Right lobe of liver (tissue), 6 donors: ENCODE measurements around the gene RAB11FIP4. TPM values are rescaled to one million over a fixed set of nuclear protein-coding genes. Genes with fewer than 3 reads are reported as not detected.
A peak's percentile ranks its signal among the peaks of the same experiment; 100 is the strongest.

Experiments used
- ATAC-seq, 4 donors: fragments of 200-7000 bp; cut with Tn5 transposase; one replicate each; pipeline ENCODE4 v1.9.1; 2020; ENCODE audit warnings: mild to moderate bottlenecking in 4 of 4, moderate library complexity in 4 of 4
- DNase-seq, 3 donors: peaks; one replicate each; pipeline ENCODE4 v3.0.0-alpha.2; 2020
- H3K27ac ChIP-seq, 3 donors: fragments of 200-600 bp; one replicate each; pipeline ENCODE4 v1.8.0; 2022
- H3K27me3 ChIP-seq, 2 donors: fragments of 200-600 bp; one replicate each; pipeline ENCODE4 v1.8.0; 2022
- H3K36me3 ChIP-seq, 4 donors: fragments of 200-600 bp; sonication (generic) in 1 of 4; one replicate each; pipeline versions ENCODE4 v1.5.1 to v1.8.0; 2017 to 2022; ENCODE audit warnings: control low read depth in 1 of 4
- H3K4me1 ChIP-seq, 4 donors: fragments of 200-600 bp; sonication (generic) in 1 of 4; one replicate each; pipeline versions ENCODE4 v1.5.1 to v1.8.0; 2017 to 2022; ENCODE audit warnings: control low read depth in 1 of 4
- H3K4me3 ChIP-seq, 3 donors: fragments of 200-600 bp; one replicate each; pipeline ENCODE4 v1.8.0; 2022
- H3K9me3 ChIP-seq, 4 donors: fragments of 200-600 bp; sonication (generic) in 1 of 4; one replicate each; pipeline versions ENCODE4 v1.5.1 to v1.8.0; 2017 to 2022; ENCODE audit warnings: control low read depth in 1 of 4
- POLR2A ChIP-seq: fragments of 450-650 bp; IDR thresholded peaks from one replicate; pipeline ENCODE4 v1.6.1; 2017; ENCODE audit warnings: antibody characterized with exemption, mild to moderate bottlenecking
- WGBS: methylation state at CpG from one replicate; pipeline ENCODE4 v1.1.6; 2018; ENCODE audit warnings: low coverage, low lambda C conversion rate; ENCODE audit not compliant: insufficient coverage; ENCODE audit errors: missing lambda C conversion rate; 5-methylcytosine and 5-hydroxymethylcytosine counted together
- intact Hi-C, 2 donors: fragments of 100-400 bp; cut with DNase I; formaldehyde crosslinking; loops; one replicate each; pipeline versions ENCODE4 v1.11.2 to v1.14.1; 2022
- total RNA-seq, 6 experiments: library from RNA; depleted of rRNA in 2 of 6; stranded (reverse); fragments of >200 nt in 2 of 6; fragmentation: NEBNext Ultra II Directional in 3 of 6; extraction: Animal tissue kit (Norgen Biotek cat#: 25700) in 3 of 6; gene quantifications; one replicate each; pipeline versions ENCODE4 v1.1.0 to v1.2.4, GENCODE V29; 2016 to 2023
- TF ChIP-seq, protein P1 (sequence below), 4 donors: fragments of 200-600 bp in 3 of 4; fragments of 450-650 bp in 1 of 4; IDR thresholded peaks; one replicate each; pipeline versions ENCODE4 v1.5.1 to v1.8.0; 2016 to 2022; ENCODE audit warnings: antibody characterized with exemption in 4 of 4, mild to moderate bottlenecking in 2 of 4
- donor health status: DM: no; HTN: yes; CAD: no.
- donor health status: DM: no; HTN: no; CAD: no.
- donor health status: DM: no; HTN: no; CAD: no.
- donor health status: DM: no; HTN: yes; CAD: no.
- donor health status: DM: no; HTN: yes; CAD: no.

The RAB11FIP4 gene
- total RNA-seq, 6 experiments from 2014 or later = 3.5 to 6.6 (median 4.6) TPM

DNA sequence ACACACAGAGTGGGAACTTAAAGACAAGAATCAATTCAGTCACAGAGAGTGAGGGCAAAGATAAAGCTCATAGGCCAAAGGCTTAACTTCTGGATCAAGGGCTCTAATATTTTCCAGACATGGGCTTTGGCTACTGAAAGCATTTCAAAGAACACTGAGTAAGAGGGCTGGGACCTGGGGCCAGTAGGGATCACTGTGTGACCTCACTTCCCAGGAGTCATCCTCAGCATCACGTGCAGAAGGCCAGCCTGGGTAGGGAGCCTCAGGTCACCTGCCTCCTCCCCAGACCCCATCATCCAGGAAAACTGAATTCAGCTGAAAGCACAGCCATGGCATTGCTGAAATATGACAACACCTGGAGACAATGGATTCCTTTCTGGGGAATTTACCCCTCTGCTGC lies 163.5 kb downstream of the RAB11FIP4 start:
- intact Hi-C loops = loop anchor here (5.0 to 10.0 kb wide), 2 partner anchors 280 to 287 kb away; no protein-coding TSS in a partner anchor
- TF ChIP-seq, protein P1, sequence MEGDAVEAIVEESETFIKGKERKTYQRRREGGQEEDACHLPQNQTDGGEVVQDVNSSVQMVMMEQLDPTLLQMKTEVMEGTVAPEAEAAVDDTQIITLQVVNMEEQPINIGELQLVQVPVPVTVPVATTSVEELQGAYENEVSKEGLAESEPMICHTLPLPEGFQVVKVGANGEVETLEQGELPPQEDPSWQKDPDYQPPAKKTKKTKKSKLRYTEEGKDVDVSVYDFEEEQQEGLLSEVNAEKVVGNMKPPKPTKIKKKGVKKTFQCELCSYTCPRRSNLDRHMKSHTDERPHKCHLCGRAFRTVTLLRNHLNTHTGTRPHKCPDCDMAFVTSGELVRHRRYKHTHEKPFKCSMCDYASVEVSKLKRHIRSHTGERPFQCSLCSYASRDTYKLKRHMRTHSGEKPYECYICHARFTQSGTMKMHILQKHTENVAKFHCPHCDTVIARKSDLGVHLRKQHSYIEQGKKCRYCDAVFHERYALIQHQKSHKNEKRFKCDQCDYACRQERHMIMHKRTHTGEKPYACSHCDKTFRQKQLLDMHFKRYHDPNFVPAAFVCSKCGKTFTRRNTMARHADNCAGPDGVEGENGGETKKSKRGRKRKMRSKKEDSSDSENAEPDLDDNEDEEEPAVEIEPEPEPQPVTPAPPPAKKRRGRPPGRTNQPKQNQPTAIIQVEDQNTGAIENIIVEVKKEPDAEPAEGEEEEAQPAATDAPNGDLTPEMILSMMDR (IDR thresholded peaks at IDR 0.05) = no peak
- no peak for TF ChIP-seq POLR2A
- no peak for ATAC-seq
- Histone ChIP-seq H3K27ac (no peak overlapping the region), H3K4me1 (peaks cover 0 to 6% (median 2%) of the 10 kb centered on the region in 4 donors), H3K27me3 (no peaks in the 10 kb centered on the region), H3K9me3 (no peaks in the 10 kb centered on the region), H3K36me3 (no peaks in the 10 kb centered on the region), H3K4me3 (no peak overlapping the region)
- DNase-seq = no peak
- WGBS = no CpG with 5 or more reads among the region's 1 CpG

DNA sequence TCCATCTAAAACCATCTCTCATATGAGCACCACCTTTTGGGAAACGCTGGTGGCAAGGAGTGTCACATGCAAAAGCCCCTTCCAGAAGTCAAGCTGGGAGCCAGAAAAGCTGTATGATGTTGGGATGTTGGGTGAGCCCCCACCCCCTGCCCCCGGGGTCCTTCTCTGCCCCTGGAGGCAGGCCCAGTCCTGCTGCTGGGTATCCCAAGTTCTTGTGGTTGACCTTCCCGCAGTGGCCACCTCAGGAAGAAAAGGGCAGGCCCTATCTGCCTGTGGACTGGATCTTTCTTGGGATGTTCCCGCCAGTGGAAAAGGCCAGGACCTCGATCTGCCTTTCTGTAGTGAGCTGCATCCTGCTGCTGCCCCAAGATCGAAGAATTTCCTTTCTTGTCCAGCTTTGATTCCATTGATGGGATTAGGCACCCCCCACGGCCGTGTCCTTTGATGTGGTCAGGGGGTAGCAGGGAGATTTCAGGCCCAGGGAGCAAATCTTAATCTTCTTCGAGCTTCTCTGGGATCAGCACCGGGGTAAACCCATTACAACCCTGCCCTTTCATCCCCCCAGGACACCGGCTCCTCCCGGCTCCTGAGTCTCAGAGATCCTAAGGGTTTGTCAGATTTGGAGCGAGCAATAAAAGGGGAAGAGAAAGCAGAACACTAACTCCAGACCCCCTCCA lies 165.6 kb downstream of the RAB11FIP4 start:
- intact Hi-C loops = loop anchor here (5.0 to 10.0 kb wide), 2 partner anchors 278 to 285 kb away; no protein-coding TSS in a partner anchor
- Histone ChIP-seq H3K9me3 (no peaks in the 10 kb centered on the region), H3K27me3 (no peaks in the 10 kb centered on the region), H3K27ac (no peak overlapping the region), H3K36me3 (no peaks in the 10 kb centered on the region), H3K4me3 (no peak overlapping the region), H3K4me1 (peaks cover 0 to 17% (median 7%) of the 10 kb centered on the region in 4 donors)
- ATAC-seq = no peak
- no peak for DNase-seq
- WGBS = 73% methylated on average over 7 of the region's 13 CpGs
- no peak for TF ChIP-seq POLR2A
- TF ChIP-seq, protein P1 (IDR thresholded peaks at IDR 0.05) = no peak

- intact Hi-C loops = loop anchor here (5.0 to 10.0 kb wide), 2 partner anchors 276 to 283 kb away; no protein-coding TSS in a partner anchor
- peaks cover 0 to 35% (median 7%) of the 10 kb centered on the region in 4 donors for H3K4me1 ChIP-seq
- no peaks in the 10 kb centered on the region for H3K36me3 ChIP-seq
- ATAC-seq (peak; percentile 65 to 82 (median 72)), DNase-seq (peak; percentile 84 to 87 (median 87))
- H3K4me3 ChIP-seq = peak overlapping the region; percentile 67 to 83 (median 77)
- WGBS = 2% methylated on average over 8 of the region's 111 CpGs
- H3K27ac ChIP-seq = peak overlapping the region; percentile 93 to 96 (median 96)
- TF ChIP-seq POLR2A = peak; percentile 84
- TF ChIP-seq, protein P1 (IDR thresholded peaks at IDR 0.05) = peak; percentile 90 to 91 (median 91)
- H3K27me3 ChIP-seq = no peaks in the 10 kb centered on the region
- H3K9me3 ChIP-seq = no peaks in the 10 kb centered on the region
Measured at GRCh38 chr17:31558748-31559583, 167.5 kb downstream of the RAB11FIP4 start.

DNA sequence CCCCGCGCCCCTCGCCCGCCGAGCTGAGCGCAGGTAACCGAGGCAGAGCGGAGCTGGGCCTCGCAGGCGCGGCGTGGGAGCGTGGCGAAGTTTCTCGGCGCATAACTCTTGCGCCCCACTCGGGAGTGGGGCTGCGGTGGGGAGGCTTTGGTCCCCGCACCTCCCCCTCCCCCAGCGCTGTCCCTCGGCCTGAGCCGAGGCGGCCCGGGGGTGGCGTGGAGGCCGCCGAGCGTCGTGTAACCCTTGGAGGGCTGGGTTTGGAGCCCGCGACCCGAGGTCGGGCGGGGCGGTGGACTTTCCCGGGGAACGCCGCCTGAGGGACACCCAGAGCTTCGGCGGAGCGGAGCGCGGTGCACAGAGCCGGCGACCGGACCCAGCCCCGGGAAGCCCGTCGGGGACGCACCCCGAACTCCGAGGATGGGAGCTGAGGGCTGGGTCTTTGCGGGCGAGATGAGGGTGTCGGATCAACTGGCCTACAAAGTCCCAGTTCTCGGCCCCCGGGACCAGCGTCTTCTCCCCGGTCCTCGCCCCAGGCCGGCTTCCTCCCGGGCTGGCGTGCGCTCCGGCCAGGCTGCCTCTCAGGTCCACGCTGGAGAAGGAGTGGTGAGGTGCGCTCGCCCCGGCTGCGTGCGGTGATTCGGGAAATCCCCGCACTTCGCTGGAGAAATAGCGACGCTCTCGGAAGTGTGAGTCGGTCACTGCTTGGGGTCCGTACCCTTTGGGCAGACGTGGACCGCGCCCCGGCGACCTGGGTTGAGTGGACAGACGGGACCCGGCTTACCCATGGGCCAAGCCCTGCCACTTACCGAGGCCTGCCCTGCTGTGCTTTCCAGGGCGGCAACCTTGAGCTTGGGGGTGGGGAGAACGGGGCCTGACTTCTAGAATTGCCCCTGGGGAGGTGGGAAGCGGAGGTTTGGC lies 168.4 kb downstream of the RAB11FIP4 start:
- Histone ChIP-seq H3K36me3 (no peaks in the 10 kb centered on the region), H3K9me3 (no peaks in the 10 kb centered on the region), H3K4me3 (peak overlapping the region; percentile 67 to 83 (median 77)), H3K4me1 (peaks cover 0 to 44% (median 11%) of the 10 kb centered on the region in 4 donors), H3K27ac (peak overlapping the region; percentile 93 to 96 (median 96)), H3K27me3 (no peaks in the 10 kb centered on the region)
- intact Hi-C loops = loop anchor here (5.0 to 10.0 kb wide), 2 partner anchors 275 to 282 kb away; no protein-coding TSS in a partner anchor
- peak; percentile 14 to 37 (median 30) for ATAC-seq
- 0% methylated on average over 1 of the region's 91 CpGs for WGBS
- DNase-seq = peak in 2 of 3 donors; percentile 55 to 72
- TF ChIP-seq POLR2A = peak; percentile 12
- TF ChIP-seq, protein P1 (IDR thresholded peaks at IDR 0.05) = no peak
